ENCODE data around the gene LSAMP.

The LSAMP gene

DNA sequence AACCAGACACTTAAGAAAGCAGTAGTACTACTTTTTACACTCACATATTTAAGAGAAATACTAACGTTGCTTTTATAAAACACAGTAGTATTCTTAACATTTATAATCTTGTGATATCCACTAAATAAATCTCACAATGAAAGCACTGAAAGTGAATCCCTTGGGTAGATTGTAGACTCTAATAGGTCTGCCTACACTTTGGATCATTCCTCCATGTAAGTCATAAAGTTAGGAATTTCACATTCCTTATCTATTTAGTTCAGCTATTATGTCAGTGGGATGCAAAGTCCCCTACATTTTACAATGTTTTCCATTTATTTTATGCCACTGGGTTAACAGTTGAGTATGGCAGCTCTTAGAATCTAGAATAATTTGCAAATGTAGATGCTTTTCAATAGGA, 330.7 kb downstream of the LSAMP start:
- no peak for TF ChIP-seq EZH2phosphoT487 (conservative IDR thresholded peaks at IDR 0.05; ENCODE audit: low read length)
- TF ChIP-seq, protein P1, sequence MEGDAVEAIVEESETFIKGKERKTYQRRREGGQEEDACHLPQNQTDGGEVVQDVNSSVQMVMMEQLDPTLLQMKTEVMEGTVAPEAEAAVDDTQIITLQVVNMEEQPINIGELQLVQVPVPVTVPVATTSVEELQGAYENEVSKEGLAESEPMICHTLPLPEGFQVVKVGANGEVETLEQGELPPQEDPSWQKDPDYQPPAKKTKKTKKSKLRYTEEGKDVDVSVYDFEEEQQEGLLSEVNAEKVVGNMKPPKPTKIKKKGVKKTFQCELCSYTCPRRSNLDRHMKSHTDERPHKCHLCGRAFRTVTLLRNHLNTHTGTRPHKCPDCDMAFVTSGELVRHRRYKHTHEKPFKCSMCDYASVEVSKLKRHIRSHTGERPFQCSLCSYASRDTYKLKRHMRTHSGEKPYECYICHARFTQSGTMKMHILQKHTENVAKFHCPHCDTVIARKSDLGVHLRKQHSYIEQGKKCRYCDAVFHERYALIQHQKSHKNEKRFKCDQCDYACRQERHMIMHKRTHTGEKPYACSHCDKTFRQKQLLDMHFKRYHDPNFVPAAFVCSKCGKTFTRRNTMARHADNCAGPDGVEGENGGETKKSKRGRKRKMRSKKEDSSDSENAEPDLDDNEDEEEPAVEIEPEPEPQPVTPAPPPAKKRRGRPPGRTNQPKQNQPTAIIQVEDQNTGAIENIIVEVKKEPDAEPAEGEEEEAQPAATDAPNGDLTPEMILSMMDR (IDR thresholded peaks at IDR 0.05; ENCODE audit: insufficient read depth, low read length, poor library complexity, severe bottlenecking) = no peak
- H3F3A ChIP-seq (ENCODE audit: insufficient read depth) = no peaks in the 10 kb centered on the region
- no peak overlapping the region for H3K4me3 ChIP-seq (ENCODE audit: insufficient read depth, low read length, poor library complexity, severe bottlenecking)
- no peak overlapping the region for H3K9ac ChIP-seq (ENCODE audit: low read length)
- H3K27me3 ChIP-seq (ENCODE audit: low read length) = no peaks in the 10 kb centered on the region
- no peaks in the 10 kb centered on the region for H3K36me3 ChIP-seq (ENCODE audit: low read length)
- H3K9me3 ChIP-seq (ENCODE audit: insufficient read depth, low read length) = no peaks in the 10 kb centered on the region
- no peaks in the 10 kb centered on the region for H3K79me2 ChIP-seq (ENCODE audit: insufficient read depth, low read length)
- no peaks in the 10 kb centered on the region for H4K20me1 ChIP-seq (ENCODE audit: low read depth, low read length)
- no peak overlapping the region for H2AFZ ChIP-seq (ENCODE audit: low read depth, low read length, severe bottlenecking)
- H3K4me2 ChIP-seq (ENCODE audit: low read depth, low read length, poor library complexity, severe bottlenecking) = no peak overlapping the region
- no peak overlapping the region for H3K27ac ChIP-seq (ENCODE audit: low read depth, low read length)
- H3K9me2 ChIP-seq (replicated peaks; ENCODE audit: insufficient read depth, low read length) = no peaks in the 10 kb centered on the region

DNA sequence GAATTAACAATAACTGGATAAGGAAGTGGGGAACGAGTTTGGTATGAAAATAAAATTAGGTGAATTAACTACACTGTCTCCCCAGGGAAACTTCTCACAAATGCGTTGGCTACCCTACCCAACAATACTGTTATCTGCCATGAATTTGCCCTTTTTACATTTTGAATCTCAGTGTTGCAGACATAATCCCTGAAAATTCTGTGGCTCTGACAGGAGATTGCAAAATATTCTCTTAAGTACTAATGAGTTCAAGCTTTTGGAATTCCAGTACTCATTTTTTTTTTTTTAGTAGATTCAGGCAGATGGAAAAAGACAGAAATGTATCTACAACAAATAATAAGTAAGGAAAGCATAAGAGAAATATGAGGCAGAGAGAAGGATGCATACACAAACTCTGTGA, 332.6 kb downstream of the LSAMP start:
- Histone ChIP-seq H3K9me3 (ENCODE audit: insufficient read depth, low read length) (no peaks in the 10 kb centered on the region), H3K9ac (ENCODE audit: low read length) (no peak overlapping the region), H3F3A (ENCODE audit: insufficient read depth) (no peaks in the 10 kb centered on the region), H3K79me2 (ENCODE audit: insufficient read depth, low read length) (no peaks in the 10 kb centered on the region), H2AFZ (ENCODE audit: low read depth, low read length, severe bottlenecking) (no peak overlapping the region), H4K20me1 (ENCODE audit: low read depth, low read length) (no peaks in the 10 kb centered on the region), H3K9me2 (replicated peaks; ENCODE audit: insufficient read depth, low read length) (no peaks in the 10 kb centered on the region), H3K27ac (ENCODE audit: low read depth, low read length) (no peak overlapping the region), H3K4me2 (ENCODE audit: low read depth, low read length, poor library complexity, severe bottlenecking) (no peak overlapping the region), H3K36me3 (ENCODE audit: low read length) (no peaks in the 10 kb centered on the region), H3K4me3 (ENCODE audit: insufficient read depth, low read length, poor library complexity, severe bottlenecking) (no peak overlapping the region), H3K27me3 (ENCODE audit: low read length) (no peaks in the 10 kb centered on the region)
- TF ChIP-seq, protein P1 (IDR thresholded peaks at IDR 0.05; ENCODE audit: insufficient read depth, low read length, poor library complexity, severe bottlenecking) = no peak
- no peak for TF ChIP-seq EZH2phosphoT487 (conservative IDR thresholded peaks at IDR 0.05; ENCODE audit: low read length)

DNA sequence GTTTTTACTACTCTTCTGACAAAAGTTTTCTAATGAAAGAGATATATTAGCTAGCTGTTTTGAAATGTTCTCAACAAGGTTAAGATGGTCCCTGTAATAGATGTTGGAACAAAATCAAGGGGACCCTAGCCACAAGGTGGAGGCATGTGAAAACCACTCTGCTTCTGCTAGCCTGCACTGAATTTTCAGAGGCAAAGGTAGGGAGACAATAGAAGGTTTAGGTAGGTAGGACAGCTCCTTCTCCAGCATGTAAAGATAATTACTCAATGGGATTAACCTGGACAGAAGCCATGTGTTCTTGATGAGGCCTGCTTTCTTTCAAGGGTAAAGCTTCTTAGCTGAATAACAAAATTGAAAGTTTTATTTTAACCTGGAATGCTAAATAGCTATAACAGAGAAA, 333.5 kb downstream of the LSAMP start:
- Histone ChIP-seq H4K20me1 (ENCODE audit: low read depth, low read length) (no peaks in the 10 kb centered on the region), H3K9me3 (ENCODE audit: insufficient read depth, low read length) (no peaks in the 10 kb centered on the region), H3K9me2 (replicated peaks; ENCODE audit: insufficient read depth, low read length) (no peaks in the 10 kb centered on the region), H3K27ac (ENCODE audit: low read depth, low read length) (no peak overlapping the region), H3K4me2 (ENCODE audit: low read depth, low read length, poor library complexity, severe bottlenecking) (no peak overlapping the region), H3K36me3 (ENCODE audit: low read length) (no peaks in the 10 kb centered on the region), H3K9ac (ENCODE audit: low read length) (no peak overlapping the region), H3K79me2 (ENCODE audit: insufficient read depth, low read length) (no peaks in the 10 kb centered on the region), H3K27me3 (ENCODE audit: low read length) (no peaks in the 10 kb centered on the region), H3F3A (ENCODE audit: insufficient read depth) (no peaks in the 10 kb centered on the region), H2AFZ (ENCODE audit: low read depth, low read length, severe bottlenecking) (no peak overlapping the region), H3K4me3 (ENCODE audit: insufficient read depth, low read length, poor library complexity, severe bottlenecking) (no peak overlapping the region)
- TF ChIP-seq, protein P1 (IDR thresholded peaks at IDR 0.05; ENCODE audit: insufficient read depth, low read length, poor library complexity, severe bottlenecking) = no peak
- TF ChIP-seq EZH2phosphoT487 (conservative IDR thresholded peaks at IDR 0.05; ENCODE audit: low read length) = no peak
